ENCODE results near the gene ASF1B.

The ASF1B gene

DNA sequence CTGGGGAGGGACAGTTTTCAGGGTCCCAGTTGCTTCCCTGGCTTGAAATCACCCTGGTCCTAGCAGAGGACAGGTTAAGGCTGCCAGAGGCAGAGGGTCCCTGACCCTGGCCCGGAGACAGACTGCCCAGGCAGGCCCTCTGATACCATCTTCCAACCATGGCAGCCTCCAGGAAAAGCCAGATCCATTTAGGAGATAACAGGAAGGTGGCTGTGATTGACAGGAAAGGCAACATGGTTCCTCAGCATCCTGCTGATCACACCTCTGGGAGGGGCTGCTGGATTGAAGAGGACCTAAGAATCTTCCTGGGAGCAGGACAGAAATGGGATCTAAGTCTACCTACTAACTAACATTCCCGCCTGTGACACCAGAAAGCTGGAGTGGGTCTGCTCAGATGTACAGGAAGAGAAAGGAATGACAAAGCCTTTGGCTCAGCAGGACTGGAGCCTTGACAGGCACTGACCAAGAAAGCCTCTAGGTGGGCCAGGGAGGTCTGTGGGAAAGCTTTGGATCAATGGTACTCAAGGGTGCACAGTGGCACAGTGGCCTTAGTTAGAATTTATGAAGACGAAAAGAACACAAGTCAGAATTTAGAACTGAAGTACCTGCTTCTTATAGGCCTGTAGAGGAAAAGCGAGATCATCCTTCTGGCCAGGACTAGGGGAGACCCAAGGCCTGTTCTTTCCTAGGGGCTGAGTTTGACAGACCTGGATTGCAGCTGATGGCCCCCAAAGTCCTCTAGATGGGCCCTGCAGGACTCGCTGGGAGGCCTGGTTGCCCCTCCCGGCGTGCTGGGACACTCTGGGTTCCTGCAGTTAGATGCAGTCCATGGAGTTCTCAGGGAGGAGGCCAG lies 16.5 kb downstream of the ASF1B start:
- Mint-ChIP-seq H3K27me3 (ENCODE audit: low read depth, poor library complexity) (peaks cover 2% of the 10 kb centered on the region), H3K27ac (no peak overlapping the region), H3K4me3 (no peak overlapping the region), H3K9me3 (no peaks in the 10 kb centered on the region), H3K4me1 (peaks cover 41% of the 10 kb centered on the region), H3K36me3 (ENCODE audit: low read depth) (peaks cover 15% of the 10 kb centered on the region)
- TF ChIP-seq, protein P1, sequence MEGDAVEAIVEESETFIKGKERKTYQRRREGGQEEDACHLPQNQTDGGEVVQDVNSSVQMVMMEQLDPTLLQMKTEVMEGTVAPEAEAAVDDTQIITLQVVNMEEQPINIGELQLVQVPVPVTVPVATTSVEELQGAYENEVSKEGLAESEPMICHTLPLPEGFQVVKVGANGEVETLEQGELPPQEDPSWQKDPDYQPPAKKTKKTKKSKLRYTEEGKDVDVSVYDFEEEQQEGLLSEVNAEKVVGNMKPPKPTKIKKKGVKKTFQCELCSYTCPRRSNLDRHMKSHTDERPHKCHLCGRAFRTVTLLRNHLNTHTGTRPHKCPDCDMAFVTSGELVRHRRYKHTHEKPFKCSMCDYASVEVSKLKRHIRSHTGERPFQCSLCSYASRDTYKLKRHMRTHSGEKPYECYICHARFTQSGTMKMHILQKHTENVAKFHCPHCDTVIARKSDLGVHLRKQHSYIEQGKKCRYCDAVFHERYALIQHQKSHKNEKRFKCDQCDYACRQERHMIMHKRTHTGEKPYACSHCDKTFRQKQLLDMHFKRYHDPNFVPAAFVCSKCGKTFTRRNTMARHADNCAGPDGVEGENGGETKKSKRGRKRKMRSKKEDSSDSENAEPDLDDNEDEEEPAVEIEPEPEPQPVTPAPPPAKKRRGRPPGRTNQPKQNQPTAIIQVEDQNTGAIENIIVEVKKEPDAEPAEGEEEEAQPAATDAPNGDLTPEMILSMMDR (IDR thresholded peaks at IDR 0.05) = no peak
- DNase-seq = no peak

DNA sequence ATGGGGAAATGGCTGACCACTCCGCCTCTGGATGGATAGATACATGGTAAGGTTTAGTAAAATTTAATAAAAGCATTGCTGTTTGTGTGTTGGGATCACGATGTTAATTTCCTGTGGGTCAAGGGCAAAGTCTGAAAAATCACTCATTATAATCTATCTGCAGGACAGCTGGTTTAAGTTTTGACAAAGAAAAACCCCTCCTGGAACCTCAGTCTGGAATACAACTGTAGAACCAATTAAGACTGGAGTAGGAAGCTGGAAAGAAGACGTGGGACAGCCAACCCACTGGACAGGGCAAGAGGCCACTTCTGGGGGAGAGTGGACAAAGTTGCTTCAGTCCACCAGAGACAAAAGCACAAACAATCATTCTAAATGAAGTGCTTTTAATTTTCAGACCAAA lies 17.2 kb downstream of the ASF1B start:
- Mint-ChIP-seq H3K4me1 (peaks cover 45% of the 10 kb centered on the region), H3K9me3 (no peaks in the 10 kb centered on the region), H3K27ac (peak overlapping the region; percentile 100), H3K36me3 (ENCODE audit: low read depth) (peaks cover 9% of the 10 kb centered on the region), H3K27me3 (ENCODE audit: low read depth, poor library complexity) (peaks cover 2% of the 10 kb centered on the region), H3K4me3 (peak overlapping the region; percentile 88)
- TF ChIP-seq, protein P1 (IDR thresholded peaks at IDR 0.05) = no peak
- DNase-seq = no peak

DNA sequence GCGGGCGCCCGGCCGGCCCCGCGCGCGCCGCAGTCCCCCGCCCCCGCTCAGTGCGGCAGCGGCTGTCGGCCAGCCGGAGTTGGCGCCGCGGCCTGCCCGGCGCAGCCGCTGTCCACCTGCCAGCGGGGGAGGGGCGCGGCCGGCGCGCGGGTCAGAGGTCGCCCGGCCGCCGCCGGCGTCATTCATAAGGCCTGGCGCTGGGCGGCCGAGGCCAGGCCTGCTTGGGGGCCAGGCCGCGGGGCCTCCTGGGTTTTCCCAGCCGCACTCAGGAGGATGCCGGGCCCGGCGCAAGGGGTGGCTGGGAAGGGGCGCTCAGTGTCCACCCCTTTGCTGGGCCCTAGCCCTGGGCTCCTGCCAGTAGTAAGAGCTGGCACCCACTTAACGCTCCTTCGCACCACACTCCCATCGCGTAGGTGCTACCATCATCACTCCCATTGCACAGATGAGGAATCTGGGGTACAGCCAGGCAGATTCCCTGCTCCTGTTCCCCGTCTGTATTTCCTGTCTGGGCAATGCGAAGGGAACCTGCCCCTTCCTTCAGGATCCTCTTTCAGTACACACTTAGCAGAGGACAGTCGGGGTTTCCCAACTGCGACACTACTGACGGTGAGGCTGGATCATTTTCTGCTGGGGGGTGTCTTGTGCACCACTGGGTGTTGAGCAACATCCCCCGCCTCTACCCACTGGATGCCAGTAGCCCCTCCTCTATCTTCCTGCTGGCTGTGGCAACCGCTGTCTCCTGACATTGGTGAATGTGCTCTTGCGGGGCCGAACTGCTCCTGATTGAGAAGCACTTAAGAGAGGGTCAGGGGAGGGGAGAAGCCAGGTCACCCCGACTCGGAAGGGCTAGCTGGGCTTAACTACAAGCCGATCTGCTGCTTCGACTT lies 18.0 kb downstream of the ASF1B start:
- H3K36me3 Mint-ChIP-seq (ENCODE audit: low read depth) = peaks cover 9% of the 10 kb centered on the region
- peak overlapping the region; percentile 100 for H3K27ac Mint-ChIP-seq
- H3K27me3 Mint-ChIP-seq (ENCODE audit: low read depth, poor library complexity) = peaks cover 2% of the 10 kb centered on the region
- H3K4me1 Mint-ChIP-seq = peaks cover 52% of the 10 kb centered on the region
- peak overlapping the region; percentile 88 for H3K4me3 Mint-ChIP-seq
- TF ChIP-seq, protein P1 (IDR thresholded peaks at IDR 0.05) = no peak
- no peaks in the 10 kb centered on the region for H3K9me3 Mint-ChIP-seq
- DNase-seq = no peak

DNA sequence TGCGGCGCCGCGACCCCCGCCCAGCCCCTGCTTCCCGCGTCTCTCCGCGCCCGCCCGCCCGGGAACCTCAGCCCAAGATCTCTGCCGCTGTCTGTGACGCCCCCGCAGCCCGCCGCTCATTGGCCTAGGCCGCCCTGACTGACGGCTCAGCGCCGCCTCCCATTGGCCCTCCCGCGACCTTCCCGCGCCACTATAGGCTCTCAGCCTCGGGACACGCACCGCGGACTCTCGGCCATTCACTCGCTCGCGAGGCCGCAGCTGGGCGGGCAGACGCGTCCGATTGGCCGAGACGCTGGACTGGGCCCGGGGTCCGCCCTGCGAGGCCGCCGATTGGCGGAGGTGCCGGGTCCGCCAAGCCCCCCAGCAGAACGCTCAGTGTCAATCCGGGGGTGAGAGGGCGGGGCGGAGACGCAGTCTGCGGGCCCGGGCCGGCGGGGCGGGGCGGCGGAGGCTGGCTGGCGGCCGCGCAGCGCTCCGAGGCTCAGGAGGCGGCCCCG lies 18.7 kb downstream of the ASF1B start, which contains the start of gene PRKACA:
Gene PRKACA, minus strand, starts transcription at position 95 of the 497 bp plus-strand sequence. CDS start 215 bp downstream, outside the sequence.
- Mint-ChIP-seq H3K36me3 (ENCODE audit: low read depth) (peaks cover 4% of the 10 kb centered on the region), H3K4me1 (peaks cover 54% of the 10 kb centered on the region), H3K27ac (peak within 1 kb of the TSS; percentile 100), H3K9me3 (no peaks in the 10 kb centered on the region), H3K27me3 (ENCODE audit: low read depth, poor library complexity) (peaks cover 2% of the 10 kb centered on the region), H3K4me3 (peak within 1 kb of the TSS; percentile 93)
- DNase-seq = peak; percentile 97
- TF ChIP-seq, protein P1 (IDR thresholded peaks at IDR 0.05) = no peak

DNA sequence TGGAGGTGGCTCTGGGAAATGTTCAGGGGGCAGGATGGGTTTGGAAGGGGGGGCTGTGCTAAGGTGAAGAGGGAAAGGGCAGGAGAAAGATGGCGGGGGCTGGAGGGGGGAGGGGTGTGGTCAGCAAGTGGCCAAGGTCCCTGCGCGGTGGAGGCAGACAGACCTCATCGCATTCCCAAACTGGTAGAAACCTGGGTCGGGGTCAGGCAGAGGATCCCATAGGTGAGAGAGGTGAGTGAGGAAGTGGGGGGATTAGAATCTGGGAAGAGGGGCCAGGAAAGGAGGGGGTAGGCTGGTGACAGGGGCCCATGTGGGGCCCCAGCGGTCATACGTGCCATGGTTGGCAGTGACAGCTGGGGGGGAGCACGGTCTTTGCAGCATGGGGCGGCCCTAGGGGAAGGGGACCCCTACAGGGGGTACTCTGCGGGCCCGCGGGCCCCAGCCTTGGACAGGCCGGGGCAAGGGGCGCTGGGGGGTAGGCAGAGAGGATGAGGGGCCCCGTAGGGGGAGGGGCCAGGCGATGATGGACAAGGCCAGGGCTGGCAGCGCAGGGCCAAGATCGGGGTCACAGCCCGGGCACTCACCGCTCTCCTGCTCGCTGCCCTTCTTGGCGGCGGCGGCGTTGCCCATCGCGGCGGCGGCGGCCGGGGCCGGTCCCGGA lies 19.3 kb downstream of the ASF1B start:
- Mint-ChIP-seq H3K4me3 (peak overlapping the region; percentile 93), H3K36me3 (ENCODE audit: low read depth) (no peaks in the 10 kb centered on the region), H3K4me1 (peaks cover 60% of the 10 kb centered on the region), H3K9me3 (no peaks in the 10 kb centered on the region), H3K27me3 (ENCODE audit: low read depth, poor library complexity) (peaks cover 2% of the 10 kb centered on the region), H3K27ac (peak overlapping the region; percentile 89)
- DNase-seq = no peak
- TF ChIP-seq, protein P1 (IDR thresholded peaks at IDR 0.05) = no peak

All from nephron progenitor cell (in vitro differentiated cells).